Neuronal stem cell (in vitro differentiated cells): Measurements from ENCODE around the gene EHMT1.
"Not testable (repeated sequence)": the region's sequence is repeated elsewhere in the genome, so short reads cannot be mapped to it uniquely, and the experiment has no call there.

Source experiments
- DNase-seq: peaks from one replicate; pipeline ENCODE4 v3.0.0-alpha.2; 2013; ENCODE audit warnings: low spot score
- H2AFZ ChIP-seq: one replicate; pipeline ENCODE4 v1.6.1; 2013; ENCODE audit warnings: mild to moderate bottlenecking, low read length, inconsistent platforms
- H2AK5ac ChIP-seq: 2 replicates; pipeline ENCODE4 v1.6.1; 2013; ENCODE audit warnings: low read depth, mild to moderate bottlenecking, inconsistent platforms, low read length, moderate library complexity, mixed read lengths
- H2BK120ac ChIP-seq: 2 replicates; pipeline ENCODE4 v1.6.1; 2013; ENCODE audit warnings: low read depth, mild to moderate bottlenecking, inconsistent platforms, low read length, moderate library complexity, mixed read lengths
- H2BK12ac ChIP-seq: one replicate; pipeline ENCODE4 v1.6.1; 2013; ENCODE audit warnings: low read length, inconsistent platforms
- H2BK15ac ChIP-seq: 2 replicates; pipeline ENCODE4 v1.6.1; 2013; ENCODE audit warnings: mild to moderate bottlenecking, low read length, inconsistent platforms, mixed read lengths
- H2BK5ac ChIP-seq: one replicate; pipeline ENCODE4 v1.6.1; 2013; ENCODE audit warnings: inconsistent platforms, mild to moderate bottlenecking, low read length, moderate library complexity
- H3K14ac ChIP-seq: one replicate; pipeline ENCODE4 v1.6.1; 2013; ENCODE audit warnings: low read length, inconsistent platforms
- H3K18ac ChIP-seq: 2 replicates; pipeline ENCODE4 v1.6.1; 2013; ENCODE audit warnings: low read length, inconsistent platforms
- H3K23ac ChIP-seq: 2 replicates; pipeline ENCODE4 v1.6.1; 2013; ENCODE audit warnings: low read depth, mild to moderate bottlenecking, mixed read lengths, low read length, inconsistent platforms; ENCODE audit not compliant: poor library complexity
- H3K27ac ChIP-seq: replicated peaks from 3 replicates; pipeline ENCODE4 v1.5.1; 2013; ENCODE audit warnings: low read length, inconsistent platforms
- H3K27me3 ChIP-seq, 3 experiments: 2 replicates each; pipeline ENCODE4 v1.6.1; 2013; ENCODE audit warnings: low read length in 3 of 3, mild to moderate bottlenecking in 2 of 3, inconsistent platforms in 1 of 3, low read depth in 1 of 3, mixed read lengths in 1 of 3, moderate library complexity in 1 of 3; ENCODE audit not compliant: control insufficient read depth in 3 of 3, insufficient read depth in 3 of 3
- H3K36me3 ChIP-seq, 2 donors: replicated peaks in 1 of 2; 2 replicates each; pipeline ENCODE4 v1.6.1; 2013; ENCODE audit warnings: low read length in 2 of 2; ENCODE audit not compliant: control insufficient read depth in 2 of 2, insufficient read depth in 2 of 2
- H3K4ac ChIP-seq: 2 replicates; pipeline ENCODE4 v1.6.1; 2013; ENCODE audit warnings: inconsistent platforms, mild to moderate bottlenecking, low read length, moderate library complexity
- H3K4me1 ChIP-seq, 2 donors: 1 replicate in 1 of 2; 2 replicates in 1 of 2; pipeline ENCODE4 v1.6.1; 2013; ENCODE audit warnings: low read length in 2 of 2, low read depth in 1 of 2; ENCODE audit not compliant: control insufficient read depth in 2 of 2, insufficient read depth in 1 of 2
- H3K4me2 ChIP-seq: one replicate; pipeline ENCODE4 v1.6.1; 2013; ENCODE audit warnings: mild to moderate bottlenecking, low read length, inconsistent platforms; ENCODE audit not compliant: insufficient read depth, poor library complexity, severe bottlenecking
- H3K4me3 ChIP-seq, 2 donors: 2 replicates each; pipeline ENCODE4 v1.5.1; 2013; ENCODE audit warnings: low read length in 2 of 2, mild to moderate bottlenecking in 2 of 2, inconsistent platforms in 1 of 2, moderate library complexity in 1 of 2
- H3K79me1 ChIP-seq: one replicate; pipeline ENCODE4 v1.6.1; 2013; ENCODE audit warnings: low read depth, mild to moderate bottlenecking, inconsistent platforms, low read length, moderate library complexity
- H3K9ac ChIP-seq: one replicate; pipeline ENCODE4 v1.6.1; 2013; ENCODE audit warnings: mild to moderate bottlenecking, low read depth, low read length, inconsistent platforms; ENCODE audit not compliant: poor library complexity
- H3K9me3 ChIP-seq, 2 donors: replicated peaks in 1 of 2; 2 replicates each; pipeline versions ENCODE3 to v1.6.1; 2013; ENCODE audit warnings: low read length in 2 of 2, mild to moderate bottlenecking in 2 of 2, inconsistent platforms in 1 of 2, low read depth in 1 of 2, mixed read lengths in 1 of 2, moderate library complexity in 1 of 2; ENCODE audit not compliant: control insufficient read depth in 2 of 2, insufficient read depth in 1 of 2
- H4K8ac ChIP-seq: one replicate; pipeline ENCODE4 v1.6.1; 2013; ENCODE audit warnings: low read depth, mild to moderate bottlenecking, inconsistent platforms, low read length, moderate library complexity
- H4K91ac ChIP-seq: one replicate; pipeline ENCODE4 v1.6.1; 2013; ENCODE audit warnings: low read length, low read depth, mild to moderate bottlenecking, inconsistent platforms; ENCODE audit not compliant: poor library complexity
- WGBS, 2 donors: extraction: QIAGEN DNeasy Blood & Tissue Kit; methylation state at CpG; one replicate each; pipeline ENCODE4 v1.1.7; 2013; ENCODE audit warnings: missing lambda C conversion rate in 2 of 2, mixed read lengths in 1 of 2; ENCODE audit not compliant: insufficient read length in 2 of 2, insufficient replicate concordance in 1 of 2; ENCODE audit errors: extremely low coverage in 2 of 2; 5-methylcytosine and 5-hydroxymethylcytosine counted together

EHMT1 gene

DNA sequence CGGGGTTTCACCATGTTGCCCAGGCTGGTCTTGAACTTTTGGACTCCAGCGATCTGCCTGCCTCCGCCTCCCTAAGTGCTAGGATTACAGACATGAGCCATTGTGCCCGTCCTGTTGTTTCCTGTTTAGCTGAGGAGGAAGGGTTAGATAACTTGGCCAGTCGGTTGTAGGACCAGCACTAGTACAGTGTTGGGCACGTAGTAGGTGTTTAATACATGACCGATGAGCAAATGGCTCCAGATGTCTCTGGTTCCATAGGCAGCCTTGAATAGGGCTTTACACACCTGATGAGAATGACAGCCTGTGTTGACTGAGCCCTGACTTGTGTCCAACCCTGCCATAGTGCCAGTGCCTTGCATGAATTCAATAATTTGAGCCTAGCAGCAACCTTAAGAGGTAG is 1.8 kb downstream of the EHMT1 start:
- peak overlapping the region in 1 of 2 donors; percentile 15 for H3K4me3 ChIP-seq
- H3K4ac ChIP-seq, result no peak overlapping the region
- no peak overlapping the region for H2BK12ac ChIP-seq
- peaks cover 8 to 13% of the 10 kb centered on the region in 2 donors for H3K4me1 ChIP-seq
- no peak overlapping the region for H2BK5ac ChIP-seq
- H4K91ac ChIP-seq, result no peak overlapping the region
- no peak overlapping the region for H3K9ac ChIP-seq
- H3K27ac ChIP-seq, result no peak overlapping the region
- peaks cover 13 to 60% of the 10 kb centered on the region in 2 donors for H3K36me3 ChIP-seq
- no peak overlapping the region for H3K23ac ChIP-seq
- no peak overlapping the region for H2BK15ac ChIP-seq
- no peak overlapping the region for H2BK120ac ChIP-seq
- H3K4me2 ChIP-seq, result no peak overlapping the region
- H3K79me1 ChIP-seq, result peaks cover 11% of the 10 kb centered on the region
- H3K14ac ChIP-seq, result no peak overlapping the region
- no peak overlapping the region for H2AK5ac ChIP-seq
- H2AFZ ChIP-seq, result no peak overlapping the region
- no CpG with 5 or more reads among the region's 7 CpGs for WGBS, 2 donors
- H3K27me3 ChIP-seq, result no peaks in the 10 kb centered on the region
- no peaks in the 10 kb centered on the region for H3K9me3 ChIP-seq
- H4K8ac ChIP-seq, result no peak overlapping the region
- DNase-seq, result no peak
- H3K18ac ChIP-seq, result no peak overlapping the region

DNA sequence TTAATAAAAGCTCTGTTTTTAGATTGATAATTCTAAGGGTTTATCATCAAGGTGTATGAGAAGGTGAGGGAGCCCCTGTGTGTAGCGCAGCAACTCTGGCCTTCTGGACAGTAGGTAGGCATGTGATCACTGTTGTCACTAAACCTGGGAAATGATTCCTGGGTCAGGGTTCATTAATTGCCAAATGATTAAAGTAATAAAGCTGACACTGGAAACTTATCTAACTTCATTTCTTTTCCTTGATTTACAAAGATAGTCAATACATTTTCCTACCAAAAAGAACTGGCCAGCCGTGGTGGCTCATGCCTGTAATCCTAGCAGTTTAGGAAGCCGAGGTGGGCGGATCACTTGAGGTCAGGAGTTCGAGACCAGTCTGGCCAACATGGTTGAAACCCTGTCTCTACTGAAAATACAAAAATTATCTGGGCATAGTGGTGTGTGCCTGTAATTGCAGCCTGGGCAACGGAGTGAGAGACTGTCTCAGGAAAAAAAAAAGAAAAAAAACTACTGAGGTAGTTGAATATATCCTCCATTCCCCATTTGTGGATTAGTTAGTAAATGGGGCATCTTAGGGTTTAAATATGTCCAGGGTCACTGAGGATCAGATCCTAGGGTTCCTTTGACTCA is 2.4 kb downstream of the EHMT1 start:
- no peak overlapping the region for H4K91ac ChIP-seq
- H2BK5ac ChIP-seq, result no peak overlapping the region
- no peak overlapping the region for H2BK120ac ChIP-seq
- H2BK12ac ChIP-seq, result no peak overlapping the region
- H3K4me2 ChIP-seq, result no peak overlapping the region
- H3K4ac ChIP-seq, result no peak overlapping the region
- peaks cover 11 to 54% of the 10 kb centered on the region in 2 donors for H3K36me3 ChIP-seq
- H3K27me3 ChIP-seq, result no peaks in the 10 kb centered on the region
- no peak overlapping the region for H2AFZ ChIP-seq
- H3K9ac ChIP-seq, result no peak overlapping the region
- no peak for DNase-seq
- H3K9me3 ChIP-seq, result no peaks in the 10 kb centered on the region
- no peak overlapping the region for H2BK15ac ChIP-seq
- H3K79me1 ChIP-seq, result peaks cover 12% of the 10 kb centered on the region
- no peak overlapping the region for H3K14ac ChIP-seq
- H3K23ac ChIP-seq, result no peak overlapping the region
- WGBS, 2 donors, result no CpG with 5 or more reads among the region's 6 CpGs
- no peak overlapping the region for H4K8ac ChIP-seq
- H3K4me1 ChIP-seq, result peaks cover 8 to 13% of the 10 kb centered on the region in 2 donors
- no peak overlapping the region for H3K18ac ChIP-seq
- H2AK5ac ChIP-seq, result no peak overlapping the region
- H3K27ac ChIP-seq, result no peak overlapping the region
- H3K4me3 ChIP-seq, result no peak overlapping the region

DNA sequence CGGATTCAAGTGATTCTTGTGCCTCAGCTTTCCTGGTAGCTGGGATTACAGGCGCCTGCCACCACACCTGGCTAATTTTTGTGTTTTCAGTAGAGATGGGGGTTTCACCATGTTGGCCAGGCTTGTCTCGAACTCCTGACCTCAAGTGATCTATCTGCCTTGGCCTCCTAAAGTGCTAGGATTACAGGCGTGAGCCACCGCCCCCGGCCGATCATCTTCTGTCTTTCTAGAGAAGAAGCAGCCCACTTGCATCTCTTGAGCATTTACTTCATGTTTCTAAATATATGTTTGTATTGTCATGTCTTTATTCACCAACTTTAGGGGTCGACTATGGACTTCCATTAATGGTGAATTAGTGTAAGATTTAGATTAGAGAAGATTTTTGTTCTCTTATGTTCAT is 3.4 kb downstream of the EHMT1 start:
- Histone ChIP-seq H3K79me1 (peaks cover 13% of the 10 kb centered on the region), H3K4me1 (peaks cover 8 to 13% of the 10 kb centered on the region in 2 donors), H3K36me3 (peaks cover 5 to 46% of the 10 kb centered on the region in 2 donors)
- not testable (repeated sequence) for H2BK15ac ChIP-seq, H3K27me3 ChIP-seq, H2BK12ac ChIP-seq, H4K8ac ChIP-seq, H3K4me3 ChIP-seq, H2BK5ac ChIP-seq, H3K4me2 ChIP-seq, H3K27ac ChIP-seq, H2BK120ac ChIP-seq, H3K9me3 ChIP-seq, DNase-seq, H3K18ac ChIP-seq, H3K9ac ChIP-seq, H2AFZ ChIP-seq, H3K14ac ChIP-seq, H3K4ac ChIP-seq, H4K91ac ChIP-seq, H2AK5ac ChIP-seq, H3K23ac ChIP-seq
- no CpG with 5 or more reads among the region's 8 CpGs for WGBS, 2 donors

DNA sequence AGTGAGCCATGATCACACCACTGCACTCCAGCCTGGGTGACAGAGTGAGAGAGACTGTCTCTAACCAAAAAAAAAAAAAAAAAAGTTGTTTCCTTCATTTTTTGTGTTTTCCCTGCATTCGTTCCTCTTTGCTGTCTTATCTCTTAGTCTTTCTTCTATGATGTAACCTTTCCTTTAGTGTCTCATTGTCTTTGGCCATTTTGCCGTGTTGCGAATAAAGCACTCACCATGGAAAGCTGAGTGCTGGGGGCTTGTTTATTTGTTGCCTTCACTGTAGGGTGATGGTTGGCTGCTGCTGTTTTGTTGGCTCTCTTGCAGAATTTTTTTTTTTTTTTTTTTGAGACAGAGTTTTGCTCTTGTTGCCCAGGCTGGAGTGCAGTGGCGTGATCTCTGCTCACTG is 7.7 kb downstream of the EHMT1 start:
- no peak overlapping the region for H3K23ac ChIP-seq
- H2BK12ac ChIP-seq, result no peak overlapping the region
- WGBS, 2 donors, result no CpG with 5 or more reads among the region's 4 CpGs
- no peaks in the 10 kb centered on the region for H3K27me3 ChIP-seq
- no peak overlapping the region for H4K91ac ChIP-seq
- H3K18ac ChIP-seq, result no peak overlapping the region
- H2AFZ ChIP-seq, result no peak overlapping the region
- peaks cover 6% of the 10 kb centered on the region for H3K79me1 ChIP-seq
- H3K36me3 ChIP-seq, result peaks cover 3 to 38% of the 10 kb centered on the region in 2 donors
- H2AK5ac ChIP-seq, result no peak overlapping the region
- H4K8ac ChIP-seq, result no peak overlapping the region
- no peak overlapping the region for H3K14ac ChIP-seq
- no peaks in the 10 kb centered on the region for H3K9me3 ChIP-seq
- H3K4ac ChIP-seq, result no peak overlapping the region
- H3K4me3 ChIP-seq, result no peak overlapping the region
- H3K9ac ChIP-seq, result no peak overlapping the region
- H2BK120ac ChIP-seq, result no peak overlapping the region
- no peak overlapping the region for H3K4me2 ChIP-seq
- H2BK15ac ChIP-seq, result no peak overlapping the region
- no peak overlapping the region for H3K27ac ChIP-seq
- no peak overlapping the region for H2BK5ac ChIP-seq
- no peak for DNase-seq
- peaks cover 0 to 1% of the 10 kb centered on the region in 2 donors for H3K4me1 ChIP-seq
